ENCODE results near the gene TMC8. TPM values are rescaled to one million over a fixed set of nuclear protein-coding genes. Genes with fewer than 3 reads are reported as not detected.
A peak's percentile ranks its signal among the peaks of the same experiment; 100 is the strongest.

Gene TMC8
- polyA plus RNA-seq, 1 donor: 7.6 TPM

GRCh38 chr17:78101112-78101511 lies 29.5 kb upstream of the TMC8 start:
- Histone ChIP-seq H3K9me3 (ENCODE audit: control insufficient read depth, low read depth, low read length) (no peaks in the 10 kb centered on the region), H3K36me3 (ENCODE audit: control insufficient read depth, insufficient read depth, low read length) (peaks cover 51% of the 10 kb centered on the region), H3K4me1 (ENCODE audit: control insufficient read depth, insufficient read depth, low read length) (peaks cover 3% of the 10 kb centered on the region), H3K27me3 (ENCODE audit: control insufficient read depth, insufficient read depth, low read length) (no peaks in the 10 kb centered on the region), H3K27ac (ENCODE audit: low read length) (no peak overlapping the region), H3K4me3 (ENCODE audit: low read length) (no peak overlapping the region)
- 74% methylated on average over 3 of the region's 5 CpGs for WGBS (ENCODE audit: insufficient coverage, low lambda C conversion rate)
- DNase-seq: no peak

GRCh38 chr17:78101542-78101941 lies 29.0 kb upstream of the TMC8 start:
- WGBS (ENCODE audit: insufficient coverage, low lambda C conversion rate): 100% methylated on average over 1 of the region's 10 CpGs

GRCh38 chr17:78103311-78103710 lies 27.3 kb upstream of the TMC8 start:
- Histone ChIP-seq H3K27ac (ENCODE audit: low read length) (no peak overlapping the region), H3K9me3 (ENCODE audit: control insufficient read depth, low read depth, low read length) (no peaks in the 10 kb centered on the region), H3K27me3 (ENCODE audit: control insufficient read depth, insufficient read depth, low read length) (no peaks in the 10 kb centered on the region), H3K4me3 (ENCODE audit: low read length) (no peak overlapping the region), H3K36me3 (ENCODE audit: control insufficient read depth, insufficient read depth, low read length) (peaks cover 40% of the 10 kb centered on the region), H3K4me1 (ENCODE audit: control insufficient read depth, insufficient read depth, low read length) (peaks cover 3% of the 10 kb centered on the region)
- DNase-seq: no peak
- no CpG with 5 or more reads among the region's 4 CpGs for WGBS (ENCODE audit: insufficient coverage, low lambda C conversion rate)

More at GRCh38 chr17:78101542-78101941, 29.0 kb upstream of the TMC8 start:
- H3K36me3 ChIP-seq (ENCODE audit: control insufficient read depth, insufficient read depth, low read length): peaks cover 47% of the 10 kb centered on the region
- H3K4me1 ChIP-seq (ENCODE audit: control insufficient read depth, insufficient read depth, low read length): peaks cover 3% of the 10 kb centered on the region
- H3K27ac ChIP-seq (ENCODE audit: low read length): no peak overlapping the region
- no peak for DNase-seq
- H3K27me3 ChIP-seq (ENCODE audit: control insufficient read depth, insufficient read depth, low read length): no peaks in the 10 kb centered on the region
- H3K9me3 ChIP-seq (ENCODE audit: control insufficient read depth, low read depth, low read length): no peaks in the 10 kb centered on the region
- H3K4me3 ChIP-seq (ENCODE audit: low read length): no peak overlapping the region

GRCh38 chr17:78104540-78104941 lies 26.0 kb upstream of the TMC8 start:
- no peak overlapping the region for H3K4me3 ChIP-seq (ENCODE audit: low read length)
- DNase-seq: no peak
- H3K27ac ChIP-seq (ENCODE audit: low read length): no peak overlapping the region
- H3K36me3 ChIP-seq (ENCODE audit: control insufficient read depth, insufficient read depth, low read length): peaks cover 38% of the 10 kb centered on the region
- WGBS (ENCODE audit: insufficient coverage, low lambda C conversion rate): no CpG with 5 or more reads among the region's 28 CpGs
- H3K4me1 ChIP-seq (ENCODE audit: control insufficient read depth, insufficient read depth, low read length): peaks cover 3% of the 10 kb centered on the region
- H3K27me3 ChIP-seq (ENCODE audit: control insufficient read depth, insufficient read depth, low read length): no peaks in the 10 kb centered on the region
- H3K9me3 ChIP-seq (ENCODE audit: control insufficient read depth, low read depth, low read length): no peaks in the 10 kb centered on the region

- WGBS (ENCODE audit: insufficient coverage, low lambda C conversion rate): 20% methylated on average over 1 of the region's 16 CpGs
Measured at GRCh38 chr17:78105101-78105500, 25.5 kb upstream of the TMC8 start.

GRCh38 chr17:78105551-78105950 lies 25.0 kb upstream of the TMC8 start:
- Histone ChIP-seq H3K4me1 (ENCODE audit: control insufficient read depth, insufficient read depth, low read length) (peaks cover 3% of the 10 kb centered on the region), H3K9me3 (ENCODE audit: control insufficient read depth, low read depth, low read length) (no peaks in the 10 kb centered on the region), H3K27me3 (ENCODE audit: control insufficient read depth, insufficient read depth, low read length) (no peaks in the 10 kb centered on the region), H3K36me3 (ENCODE audit: control insufficient read depth, insufficient read depth, low read length) (peaks cover 40% of the 10 kb centered on the region), H3K4me3 (ENCODE audit: low read length) (no peak overlapping the region), H3K27ac (ENCODE audit: low read length) (peak overlapping the region; percentile 30)
- 30% methylated on average over 4 of the region's 13 CpGs for WGBS (ENCODE audit: insufficient coverage, low lambda C conversion rate)
- peak in 1 of 2 donors; percentile 35 for DNase-seq

More at GRCh38 chr17:78105101-78105500, 25.5 kb upstream of the TMC8 start:
- Histone ChIP-seq H3K27me3 (ENCODE audit: control insufficient read depth, insufficient read depth, low read length) (no peaks in the 10 kb centered on the region), H3K36me3 (ENCODE audit: control insufficient read depth, insufficient read depth, low read length) (peaks cover 39% of the 10 kb centered on the region), H3K9me3 (ENCODE audit: control insufficient read depth, low read depth, low read length) (no peaks in the 10 kb centered on the region), H3K4me1 (ENCODE audit: control insufficient read depth, insufficient read depth, low read length) (peaks cover 3% of the 10 kb centered on the region), H3K4me3 (ENCODE audit: low read length) (no peak overlapping the region), H3K27ac (ENCODE audit: low read length) (peak overlapping the region; percentile 30)
- DNase-seq: no peak

GRCh38 chr17:78106211-78106610 lies 24.4 kb upstream of the TMC8 start:
- H3K27me3 ChIP-seq (ENCODE audit: control insufficient read depth, insufficient read depth, low read length): no peaks in the 10 kb centered on the region
- DNase-seq: no peak
- peaks cover 3% of the 10 kb centered on the region for H3K4me1 ChIP-seq (ENCODE audit: control insufficient read depth, insufficient read depth, low read length)
- H3K4me3 ChIP-seq (ENCODE audit: low read length): no peak overlapping the region
- H3K9me3 ChIP-seq (ENCODE audit: control insufficient read depth, low read depth, low read length): no peaks in the 10 kb centered on the region
- WGBS (ENCODE audit: insufficient coverage, low lambda C conversion rate): 79% methylated on average over 5 of the region's 15 CpGs
- no peak overlapping the region for H3K27ac ChIP-seq (ENCODE audit: low read length)
- peaks cover 42% of the 10 kb centered on the region for H3K36me3 ChIP-seq (ENCODE audit: control insufficient read depth, insufficient read depth, low read length)

GRCh38 chr17:78107457-78107856 lies 23.1 kb upstream of the TMC8 start:
- Histone ChIP-seq H3K4me1 (ENCODE audit: control insufficient read depth, insufficient read depth, low read length) (peaks cover 3% of the 10 kb centered on the region), H3K27me3 (ENCODE audit: control insufficient read depth, insufficient read depth, low read length) (no peaks in the 10 kb centered on the region), H3K27ac (ENCODE audit: low read length) (no peak overlapping the region), H3K4me3 (ENCODE audit: low read length) (no peak overlapping the region), H3K9me3 (ENCODE audit: control insufficient read depth, low read depth, low read length) (no peaks in the 10 kb centered on the region), H3K36me3 (ENCODE audit: control insufficient read depth, insufficient read depth, low read length) (peaks cover 48% of the 10 kb centered on the region)
- DNase-seq: no peak
- 85% methylated on average over 5 of the region's 10 CpGs for WGBS (ENCODE audit: insufficient coverage, low lambda C conversion rate)

GRCh38 chr17:78107976-78108725 lies 22.4 kb upstream of the TMC8 start:
- H3K4me1 ChIP-seq (ENCODE audit: control insufficient read depth, insufficient read depth, low read length): peaks cover 3% of the 10 kb centered on the region
- H3K27ac ChIP-seq (ENCODE audit: low read length): no peak overlapping the region
- peaks cover 50% of the 10 kb centered on the region for H3K36me3 ChIP-seq (ENCODE audit: control insufficient read depth, insufficient read depth, low read length)
- no peaks in the 10 kb centered on the region for H3K9me3 ChIP-seq (ENCODE audit: control insufficient read depth, low read depth, low read length)
- 80% methylated on average over 1 of the region's 21 CpGs for WGBS (ENCODE audit: insufficient coverage, low lambda C conversion rate)
- DNase-seq: no peak
- no peaks in the 10 kb centered on the region for H3K27me3 ChIP-seq (ENCODE audit: control insufficient read depth, insufficient read depth, low read length)
- no peak overlapping the region for H3K4me3 ChIP-seq (ENCODE audit: low read length)

GRCh38 chr17:78108726-78109488 lies 21.7 kb upstream of the TMC8 start:
- Histone ChIP-seq H3K36me3 (ENCODE audit: control insufficient read depth, insufficient read depth, low read length) (peaks cover 47% of the 10 kb centered on the region), H3K4me1 (ENCODE audit: control insufficient read depth, insufficient read depth, low read length) (peaks cover 3% of the 10 kb centered on the region), H3K27me3 (ENCODE audit: control insufficient read depth, insufficient read depth, low read length) (no peaks in the 10 kb centered on the region), H3K27ac (ENCODE audit: low read length) (no peak overlapping the region), H3K9me3 (ENCODE audit: control insufficient read depth, low read depth, low read length) (no peaks in the 10 kb centered on the region), H3K4me3 (ENCODE audit: low read length) (no peak overlapping the region)
- 100% methylated on average over 1 of the region's 18 CpGs for WGBS (ENCODE audit: insufficient coverage, low lambda C conversion rate)
- DNase-seq: no peak

All from large intestine (tissue), 3 donors.